ENCODE results near the gene LPAR1.

- TF ChIP-seq, protein P1, sequence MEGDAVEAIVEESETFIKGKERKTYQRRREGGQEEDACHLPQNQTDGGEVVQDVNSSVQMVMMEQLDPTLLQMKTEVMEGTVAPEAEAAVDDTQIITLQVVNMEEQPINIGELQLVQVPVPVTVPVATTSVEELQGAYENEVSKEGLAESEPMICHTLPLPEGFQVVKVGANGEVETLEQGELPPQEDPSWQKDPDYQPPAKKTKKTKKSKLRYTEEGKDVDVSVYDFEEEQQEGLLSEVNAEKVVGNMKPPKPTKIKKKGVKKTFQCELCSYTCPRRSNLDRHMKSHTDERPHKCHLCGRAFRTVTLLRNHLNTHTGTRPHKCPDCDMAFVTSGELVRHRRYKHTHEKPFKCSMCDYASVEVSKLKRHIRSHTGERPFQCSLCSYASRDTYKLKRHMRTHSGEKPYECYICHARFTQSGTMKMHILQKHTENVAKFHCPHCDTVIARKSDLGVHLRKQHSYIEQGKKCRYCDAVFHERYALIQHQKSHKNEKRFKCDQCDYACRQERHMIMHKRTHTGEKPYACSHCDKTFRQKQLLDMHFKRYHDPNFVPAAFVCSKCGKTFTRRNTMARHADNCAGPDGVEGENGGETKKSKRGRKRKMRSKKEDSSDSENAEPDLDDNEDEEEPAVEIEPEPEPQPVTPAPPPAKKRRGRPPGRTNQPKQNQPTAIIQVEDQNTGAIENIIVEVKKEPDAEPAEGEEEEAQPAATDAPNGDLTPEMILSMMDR (IDR thresholded peaks at IDR 0.05): no peak
- TF ChIP-seq SIN3A (IDR thresholded peaks at IDR 0.05; ENCODE audit: borderline replicate concordance, insufficient read depth, low read depth, low read length): no peak
- no peak for TF ChIP-seq REST (IDR thresholded peaks at IDR 0.05; ENCODE audit: insufficient read depth in 1 of 2, low read depth in 2 of 2, low read length in 1 of 2)
- no peak for TF ChIP-seq TCF7L2 (IDR thresholded peaks at IDR 0.05; ENCODE audit: low read depth, low read length)
Measured at GRCh38 chr9:110919050-110919435, 119.2 kb downstream of the LPAR1 start.

Measured in Panc1 (cell line).